Measurements from ENCODE around the gene TNPO2.
"Not testable (repeated sequence)": the region's sequence is repeated elsewhere in the genome, so short reads cannot be mapped to it uniquely, and the experiment has no call there.

The TNPO2 gene

GRCh38 chr19:12689012-12689411 lies 34.7 kb downstream of the TNPO2 start:
- H3K4me3 Mint-ChIP-seq, result no peak overlapping the region

GRCh38 chr19:12687496-12688196 lies 36.1 kb downstream of the TNPO2 start, which contains the start of gene GNG14:
GNG14 (plus strand) TSS chr19:12687998; CDS start chr19:12688049, 51 bp downstream.
- Mint-ChIP-seq H3K9me3 (no peaks in the 10 kb centered on the region), H3K27me3 (no peaks in the 10 kb centered on the region), H3K4me1 (ENCODE audit: low read depth) (peaks cover 15% of the 10 kb centered on the region), H3K36me3 (ENCODE audit: low read depth) (no peaks in the 10 kb centered on the region), H3K27ac (no peak within 1 kb of the TSS), H3K4me3 (no peak within 1 kb of the TSS)
- intact Hi-C loops (cut with micrococcal nuclease), result no loop called here

More at GRCh38 chr19:12689012-12689411, 34.7 kb downstream of the TNPO2 start:
- Mint-ChIP-seq H3K4me1 (ENCODE audit: low read depth) (peaks cover 15% of the 10 kb centered on the region), H3K27ac (no peak overlapping the region), H3K9me3 (no peaks in the 10 kb centered on the region), H3K36me3 (ENCODE audit: low read depth) (no peaks in the 10 kb centered on the region), H3K27me3 (no peaks in the 10 kb centered on the region)
- intact Hi-C loops (cut with micrococcal nuclease), result no loop called here

- Mint-ChIP-seq H3K4me1 (ENCODE audit: low read depth) (peaks cover 19% of the 10 kb centered on the region), H3K27ac (no peak overlapping the region), H3K36me3 (ENCODE audit: low read depth) (peaks cover 9% of the 10 kb centered on the region), H3K4me3 (no peak overlapping the region), H3K9me3 (no peaks in the 10 kb centered on the region), H3K27me3 (no peaks in the 10 kb centered on the region)
- intact Hi-C loops (cut with micrococcal nuclease), result no loop called here
These were observed 37.9 kb downstream of the TNPO2 start for GRCh38 chr19:12685831-12686230.

- intact Hi-C loops (cut with micrococcal nuclease), result loop anchor here (1.0 kb wide), 1 partner anchor 12 kb away; a partner anchor contains a TSS
These were observed 42.4 kb downstream of the TNPO2 start, which contains the start of gene DHPS for GRCh38 chr19:12681074-12681987. DHPS (minus strand) TSS chr19:12681880; CDS start chr19:12681766, 114 bp downstream.

GRCh38 chr19:12680034-12680433 lies 43.7 kb downstream of the TNPO2 start:
- no peaks in the 10 kb centered on the region for H3K9me3 Mint-ChIP-seq
- intact Hi-C loops (cut with micrococcal nuclease), result no loop called here
- no peak overlapping the region for H3K27ac Mint-ChIP-seq
- peak overlapping the region; percentile 27 for H3K4me3 Mint-ChIP-seq
- no peaks in the 10 kb centered on the region for H3K27me3 Mint-ChIP-seq
- peaks cover 64% of the 10 kb centered on the region for H3K36me3 Mint-ChIP-seq (ENCODE audit: low read depth)
- H3K4me1 Mint-ChIP-seq (ENCODE audit: low read depth), result peaks cover 33% of the 10 kb centered on the region

More at GRCh38 chr19:12681074-12681987, 42.4 kb downstream of the TNPO2 start, which contains the start of gene DHPS:
- H3K36me3 Mint-ChIP-seq (ENCODE audit: low read depth), result peaks cover 51% of the 10 kb centered on the region
- H3K27ac Mint-ChIP-seq, result peak within 1 kb of the TSS; percentile 94
- H3K9me3 Mint-ChIP-seq, result no peaks in the 10 kb centered on the region
- no peaks in the 10 kb centered on the region for H3K27me3 Mint-ChIP-seq
- peak within 1 kb of the TSS; percentile 91 for H3K4me3 Mint-ChIP-seq
- peaks cover 29% of the 10 kb centered on the region for H3K4me1 Mint-ChIP-seq (ENCODE audit: low read depth)

- not testable (repeated sequence) for H3K27me3 Mint-ChIP-seq, H3K4me3 Mint-ChIP-seq, H3K9me3 Mint-ChIP-seq, H3K27ac Mint-ChIP-seq
- H3K36me3 Mint-ChIP-seq (ENCODE audit: low read depth), result peaks cover 84% of the 10 kb centered on the region
- H3K4me1 Mint-ChIP-seq (ENCODE audit: low read depth), result peaks cover 48% of the 10 kb centered on the region
- intact Hi-C loops (cut with micrococcal nuclease), result loop anchor here (10.0 kb wide), 1 partner anchor 793 kb away; the partner anchor contains the start of gene ZNF69
These were observed 45.7 kb downstream of the TNPO2 start for GRCh38 chr19:12678039-12678438.

- Mint-ChIP-seq H3K4me3 (no peak overlapping the region), H3K36me3 (ENCODE audit: low read depth) (peaks cover 95% of the 10 kb centered on the region), H3K9me3 (no peaks in the 10 kb centered on the region), H3K4me1 (ENCODE audit: low read depth) (peaks cover 56% of the 10 kb centered on the region), H3K27me3 (no peaks in the 10 kb centered on the region), H3K27ac (no peak overlapping the region)
- intact Hi-C loops (cut with micrococcal nuclease), result loop anchor here (10.0 kb wide), 1 partner anchor 792 kb away; the partner anchor contains the start of gene ZNF69
These were observed 46.8 kb downstream of the TNPO2 start for GRCh38 chr19:12676928-12677327.

- no peaks in the 10 kb centered on the region for H3K27me3 Mint-ChIP-seq
- intact Hi-C loops (cut with micrococcal nuclease), result loop anchor here (10.0 kb wide), 1 partner anchor 792 kb away; the partner anchor contains the start of gene ZNF69
- H3K9me3 Mint-ChIP-seq, result no peaks in the 10 kb centered on the region
- no peak overlapping the region for H3K4me3 Mint-ChIP-seq
- peaks cover 60% of the 10 kb centered on the region for H3K4me1 Mint-ChIP-seq (ENCODE audit: low read depth)
- H3K36me3 Mint-ChIP-seq (ENCODE audit: low read depth), result peaks cover 96% of the 10 kb centered on the region
- no peak overlapping the region for H3K27ac Mint-ChIP-seq
These were observed 47.3 kb downstream of the TNPO2 start for GRCh38 chr19:12676384-12676792.

- no peak overlapping the region for H3K27ac Mint-ChIP-seq
- peaks cover 93% of the 10 kb centered on the region for H3K36me3 Mint-ChIP-seq (ENCODE audit: low read depth)
- no peaks in the 10 kb centered on the region for H3K27me3 Mint-ChIP-seq
- no peak overlapping the region for H3K4me3 Mint-ChIP-seq
- no peaks in the 10 kb centered on the region for H3K9me3 Mint-ChIP-seq
- peaks cover 57% of the 10 kb centered on the region for H3K4me1 Mint-ChIP-seq (ENCODE audit: low read depth)
- intact Hi-C loops (cut with micrococcal nuclease), result loop anchor here (10.0 kb wide), 1 partner anchor 791 kb away; the partner anchor contains the start of gene ZNF69
These were observed 47.8 kb downstream of the TNPO2 start for GRCh38 chr19:12675940-12676339.

GRCh38 chr19:12675399-12675798 lies 48.3 kb downstream of the TNPO2 start:
- no peaks in the 10 kb centered on the region for H3K27me3 Mint-ChIP-seq
- H3K4me1 Mint-ChIP-seq (ENCODE audit: low read depth), result peaks cover 59% of the 10 kb centered on the region
- intact Hi-C loops (cut with micrococcal nuclease), result loop anchor here (10.0 kb wide), 1 partner anchor 791 kb away; the partner anchor contains the start of gene ZNF69
- no peak overlapping the region for H3K4me3 Mint-ChIP-seq
- H3K36me3 Mint-ChIP-seq (ENCODE audit: low read depth), result peaks cover 95% of the 10 kb centered on the region
- H3K27ac Mint-ChIP-seq, result no peak overlapping the region
- no peaks in the 10 kb centered on the region for H3K9me3 Mint-ChIP-seq

GRCh38 chr19:12672744-12673143 lies 51.0 kb downstream of the TNPO2 start:
- Mint-ChIP-seq H3K36me3 (ENCODE audit: low read depth) (peaks cover 96% of the 10 kb centered on the region), H3K9me3 (no peaks in the 10 kb centered on the region), H3K4me3 (no peak overlapping the region), H3K27ac (no peak overlapping the region), H3K27me3 (no peaks in the 10 kb centered on the region), H3K4me1 (ENCODE audit: low read depth) (peaks cover 69% of the 10 kb centered on the region)
- intact Hi-C loops (cut with micrococcal nuclease), result loop anchor here (1.0 to 10.0 kb wide), 3 partner anchors 32 to 788 kb away; partner anchors contain the start of gene ZNF69

GRCh38 chr19:12670159-12670928 lies 53.4 kb downstream of the TNPO2 start:
- Mint-ChIP-seq H3K36me3 (ENCODE audit: low read depth) (peaks cover 89% of the 10 kb centered on the region), H3K4me1 (ENCODE audit: low read depth) (peaks cover 73% of the 10 kb centered on the region), H3K27me3 (no peaks in the 10 kb centered on the region), H3K27ac (peak overlapping the region; percentile 99), H3K9me3 (no peaks in the 10 kb centered on the region), H3K4me3 (peak overlapping the region; percentile 94)
- intact Hi-C loops (cut with micrococcal nuclease), result loop anchor here (10.0 kb wide), 1 partner anchor 786 kb away; the partner anchor contains the start of gene ZNF69
